ENCODE results near the gene FBXO21. TPM values are rescaled to one million over a fixed set of nuclear protein-coding genes. Genes with fewer than 3 reads are reported as not detected.

The FBXO21 gene
- total and polyA plus RNA-seq, 2 of the 4 experiments (the other 2 are of a cell fraction): 43.6 to 56.6 TPM

GRCh38 chr12:117216686-117217085 is 26.4 kb upstream of the FBXO21 start:
- no peak overlapping the region for H2BK15ac ChIP-seq (ENCODE audit: low read depth, low read length)
- no peak overlapping the region for H2AFZ ChIP-seq (replicated peaks; ENCODE audit: low read length, poor library complexity)
- H3K9ac ChIP-seq (ENCODE audit: low read depth, low read length): no peak overlapping the region
- ChIA-PET POLR2A (ENCODE audit: unreplicated experiment) (no interaction called here), CTCF (no interaction called here)
- H3K27ac ChIP-seq (ENCODE audit: insufficient read depth, low read length): no peak overlapping the region
- no peaks in the 10 kb centered on the region for H3K36me3 ChIP-seq (ENCODE audit: control insufficient read depth, insufficient read depth, low read length)
- intact Hi-C loops (cut with micrococcal nuclease): no loop called here
- dilution Hi-C loops (cut with HindIII; ENCODE audit: low sequenced_read_pairs, unreplicated experiment): no loop called here
- H4K8ac ChIP-seq (ENCODE audit: low read depth in 2 of 2, low read length in 2 of 2): no peak overlapping the region
- H2BK120ac ChIP-seq (ENCODE audit: low read depth, low read length): no peak overlapping the region
- H2AK5ac ChIP-seq (ENCODE audit: low read depth, low read length): no peak overlapping the region
- H3K79me1 ChIP-seq (ENCODE audit: low read depth in 1 of 2, low read length in 2 of 2): no peaks in the 10 kb centered on the region
- H4K5ac ChIP-seq (ENCODE audit: low read depth, low read length): no peak overlapping the region
- no CpG with 5 or more reads among the region's 5 CpGs for WGBS, 2 experiments (ENCODE audit: extremely low coverage in 2 of 2, insufficient read length in 1 of 2)
- H2BK5ac ChIP-seq (ENCODE audit: low read depth, low read length, poor library complexity, severe bottlenecking): no peak overlapping the region
- no peak overlapping the region for H3K56ac ChIP-seq (ENCODE audit: extremely low read depth, insufficient read depth, low read length)
- TF ChIP-seq RFX5 (IDR thresholded peaks at IDR 0.05; ENCODE audit: low read depth, low read length): no peak
- no peak for TF ChIP-seq MXI1 (IDR thresholded peaks at IDR 0.05; ENCODE audit: borderline replicate concordance, low read depth, low read length)
- TF ChIP-seq RCOR1 (IDR thresholded peaks at IDR 0.05; ENCODE audit: insufficient replicate concordance, low read length): no peak
- no peak for TF ChIP-seq MAFK (IDR thresholded peaks at IDR 0.05; ENCODE audit: low read depth, low read length)
- no peak for TF ChIP-seq FOS (IDR thresholded peaks at IDR 0.05; ENCODE audit: low read depth, low read length)
- TF ChIP-seq POLR2A (IDR thresholded peaks at IDR 0.05; ENCODE audit: low read depth, low read length): no peak
- no peak for TF ChIP-seq RAD21 (IDR thresholded peaks at IDR 0.05; ENCODE audit: low read length)
- no peak for TF ChIP-seq BHLHE40 (IDR thresholded peaks at IDR 0.05; ENCODE audit: low read depth, low read length)
- TF ChIP-seq CHD1 (IDR thresholded peaks at IDR 0.05; ENCODE audit: low read depth, low read length): no peak
- TF ChIP-seq SMC3 (IDR thresholded peaks at IDR 0.05; ENCODE audit: low read depth, low read length): no peak
- H4K20me1 ChIP-seq (ENCODE audit: insufficient read depth, low read length): no peaks in the 10 kb centered on the region
- no peak overlapping the region for H2AK9ac ChIP-seq (replicated peaks; ENCODE audit: low read depth, low read length, poor library complexity)
- ATAC-seq (ENCODE audit: low read depth) (no peak), DNase-seq (no peak)
- H3K23ac ChIP-seq (ENCODE audit: low read depth, low read length): no peak overlapping the region
- H3K4me2 ChIP-seq (ENCODE audit: low read depth, low read length): no peak overlapping the region
- no peaks in the 10 kb centered on the region for H3K9me1 ChIP-seq (ENCODE audit: insufficient read depth, low read length)
- BruUV-seq (replicated peaks): no TSS peak
- no peak overlapping the region for H3K4ac ChIP-seq (ENCODE audit: low read depth, low read length)
- in situ Hi-C loops (cut with MboI; ENCODE audit: low sequenced_read_pairs): no loop called here
- no peak overlapping the region for H2BK20ac ChIP-seq (ENCODE audit: low read depth, low read length)
- peaks cover 1% of the 10 kb centered on the region for H3K9me3 ChIP-seq (ENCODE audit: control insufficient read depth, insufficient read depth, low read length)
- H3K4me1 ChIP-seq (ENCODE audit: control insufficient read depth, insufficient read depth, low read length): no peaks in the 10 kb centered on the region
- H3K18ac ChIP-seq (ENCODE audit: low read depth, low read length): no peak overlapping the region
- no peak overlapping the region for H3K4me3 ChIP-seq (ENCODE audit: insufficient read depth, low read depth, low read length)
- no peak overlapping the region for H4K91ac ChIP-seq (ENCODE audit: insufficient read depth, low read depth, low read length)
- no peak overlapping the region for H3K14ac ChIP-seq (replicated peaks; ENCODE audit: low read depth, low read length)
- H3K27me3 ChIP-seq (ENCODE audit: control insufficient read depth, insufficient read depth, low read length): peaks cover 2% of the 10 kb centered on the region; the same call in 1 of the 2 replicates
